Measurements from ENCODE around the gene MPPED1. TPM values are rescaled to one million over a fixed set of nuclear protein-coding genes. Genes with fewer than 3 reads are reported as not detected.

Gene MPPED1
- total RNA-seq, 2 donors from 2014 or later: 0.11 to 0.59 TPM

DNA sequence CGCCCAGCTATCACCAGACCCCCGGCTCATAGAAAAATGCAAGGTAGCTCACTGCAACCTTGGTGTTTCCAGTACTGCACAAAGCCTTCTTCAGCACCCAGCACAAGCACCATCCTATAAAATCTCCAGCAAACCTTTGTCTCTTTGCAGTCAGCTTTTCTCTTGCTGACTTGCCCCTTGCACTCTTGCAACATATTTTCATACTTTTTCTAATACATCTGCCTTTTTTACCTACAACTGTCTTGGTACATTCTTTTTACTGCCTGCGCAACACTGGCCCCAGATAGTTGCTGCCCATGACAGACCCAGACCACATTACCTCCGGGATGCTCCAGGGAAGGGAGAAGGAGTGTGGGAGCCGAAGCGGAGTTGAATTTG is 142.4 kb downstream of the MPPED1 start:
- WGBS, 2 experiments (ENCODE audit: insufficient coverage in 1 of 2, insufficient read length in 1 of 2): 90 to 96% methylated on average over 5 to 6 of the region's 6 CpGs
- Mint-ChIP-seq H3K27ac (no peak overlapping the region), H3K27me3 (ENCODE audit: insufficient read depth) (no peaks in the 10 kb centered on the region), H3K4me3 (no peak overlapping the region), H3K9me3 (peaks cover 14% of the 10 kb centered on the region), H3K4me1 (no peaks in the 10 kb centered on the region), H3K36me3 (ENCODE audit: low read depth) (no peaks in the 10 kb centered on the region)
- DNase-seq: peak; percentile 12
- H3K9me3 ChIP-seq (ENCODE audit: control insufficient read depth, low read length): peaks cover 8% of the 10 kb centered on the region
- TF ChIP-seq, protein P1, sequence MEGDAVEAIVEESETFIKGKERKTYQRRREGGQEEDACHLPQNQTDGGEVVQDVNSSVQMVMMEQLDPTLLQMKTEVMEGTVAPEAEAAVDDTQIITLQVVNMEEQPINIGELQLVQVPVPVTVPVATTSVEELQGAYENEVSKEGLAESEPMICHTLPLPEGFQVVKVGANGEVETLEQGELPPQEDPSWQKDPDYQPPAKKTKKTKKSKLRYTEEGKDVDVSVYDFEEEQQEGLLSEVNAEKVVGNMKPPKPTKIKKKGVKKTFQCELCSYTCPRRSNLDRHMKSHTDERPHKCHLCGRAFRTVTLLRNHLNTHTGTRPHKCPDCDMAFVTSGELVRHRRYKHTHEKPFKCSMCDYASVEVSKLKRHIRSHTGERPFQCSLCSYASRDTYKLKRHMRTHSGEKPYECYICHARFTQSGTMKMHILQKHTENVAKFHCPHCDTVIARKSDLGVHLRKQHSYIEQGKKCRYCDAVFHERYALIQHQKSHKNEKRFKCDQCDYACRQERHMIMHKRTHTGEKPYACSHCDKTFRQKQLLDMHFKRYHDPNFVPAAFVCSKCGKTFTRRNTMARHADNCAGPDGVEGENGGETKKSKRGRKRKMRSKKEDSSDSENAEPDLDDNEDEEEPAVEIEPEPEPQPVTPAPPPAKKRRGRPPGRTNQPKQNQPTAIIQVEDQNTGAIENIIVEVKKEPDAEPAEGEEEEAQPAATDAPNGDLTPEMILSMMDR (conservative IDR thresholded peaks at IDR 0.05): no peak
- no peaks in the 10 kb centered on the region for H3K36me3 ChIP-seq (ENCODE audit: control insufficient read depth, insufficient read depth, low read length)
- no peaks in the 10 kb centered on the region for H3K27me3 ChIP-seq (ENCODE audit: control insufficient read depth, insufficient read depth, low read length, poor library complexity, severe bottlenecking)
- no peak overlapping the region for H3K27ac ChIP-seq (ENCODE audit: low read depth, low read length)
- no peak overlapping the region for H3K9ac ChIP-seq (ENCODE audit: extremely low read depth, low read length, poor library complexity, severe bottlenecking)
- H3K4me1 ChIP-seq (ENCODE audit: control insufficient read depth, insufficient read depth, low read length): no peaks in the 10 kb centered on the region
- no peak overlapping the region for H3K4me3 ChIP-seq (ENCODE audit: low read length)

DNA sequence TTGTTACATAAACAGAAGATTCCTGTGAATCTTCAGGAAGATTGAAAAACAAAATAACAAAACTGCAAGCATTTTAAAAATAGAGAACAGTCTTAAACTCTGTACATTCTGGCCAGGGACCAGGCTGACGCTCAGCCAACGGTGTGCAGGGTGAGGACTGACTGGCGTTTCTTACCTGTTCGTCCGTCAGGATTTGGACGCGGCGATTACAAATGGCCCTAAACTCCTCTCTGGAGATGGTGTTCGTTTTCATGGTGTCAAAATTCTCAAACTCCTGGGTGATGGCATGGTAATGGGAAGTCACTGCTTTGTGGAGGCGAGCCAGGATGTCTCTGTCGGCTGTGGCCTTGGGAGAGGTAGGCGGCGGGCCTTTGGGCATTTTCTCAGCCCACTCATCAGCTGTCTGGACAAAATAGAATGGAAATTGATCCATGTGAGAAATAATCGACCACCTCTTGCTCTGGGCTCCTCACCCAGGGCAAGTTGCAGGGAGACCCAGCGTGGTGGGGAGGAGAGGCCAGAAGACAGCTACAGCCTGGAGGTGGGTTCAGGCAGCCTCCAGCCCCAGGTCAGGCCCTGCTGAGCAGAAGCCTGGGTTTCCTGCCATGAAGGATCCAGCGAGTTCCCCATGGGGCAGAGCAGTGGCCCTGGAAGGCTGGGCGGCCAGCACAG is 143.0 kb downstream of the MPPED1 start:
- H3K9me3 Mint-ChIP-seq: peaks cover 14% of the 10 kb centered on the region
- H3K36me3 Mint-ChIP-seq (ENCODE audit: low read depth): no peaks in the 10 kb centered on the region
- Histone ChIP-seq H3K4me1 (ENCODE audit: control insufficient read depth, insufficient read depth, low read length) (no peaks in the 10 kb centered on the region), H3K36me3 (ENCODE audit: control insufficient read depth, insufficient read depth, low read length) (no peaks in the 10 kb centered on the region), H3K27ac (ENCODE audit: low read depth, low read length) (no peak overlapping the region), H3K4me3 (ENCODE audit: low read length) (no peak overlapping the region), H3K27me3 (ENCODE audit: control insufficient read depth, insufficient read depth, low read length, poor library complexity, severe bottlenecking) (no peaks in the 10 kb centered on the region), H3K9me3 (ENCODE audit: control insufficient read depth, low read length) (peaks cover 8% of the 10 kb centered on the region), H3K9ac (ENCODE audit: extremely low read depth, low read length, poor library complexity, severe bottlenecking) (no peak overlapping the region)
- no peaks in the 10 kb centered on the region for H3K4me1 Mint-ChIP-seq
- no peak overlapping the region for H3K4me3 Mint-ChIP-seq
- 90 to 92% methylated on average over 15 to 17 of the region's 17 CpGs for WGBS, 2 experiments (ENCODE audit: insufficient coverage in 1 of 2, insufficient read length in 1 of 2)
- TF ChIP-seq, protein P1 (conservative IDR thresholded peaks at IDR 0.05): no peak
- peak; percentile 32 for DNase-seq
- H3K27me3 Mint-ChIP-seq (ENCODE audit: insufficient read depth): no peaks in the 10 kb centered on the region
- H3K27ac Mint-ChIP-seq: no peak overlapping the region

DNA sequence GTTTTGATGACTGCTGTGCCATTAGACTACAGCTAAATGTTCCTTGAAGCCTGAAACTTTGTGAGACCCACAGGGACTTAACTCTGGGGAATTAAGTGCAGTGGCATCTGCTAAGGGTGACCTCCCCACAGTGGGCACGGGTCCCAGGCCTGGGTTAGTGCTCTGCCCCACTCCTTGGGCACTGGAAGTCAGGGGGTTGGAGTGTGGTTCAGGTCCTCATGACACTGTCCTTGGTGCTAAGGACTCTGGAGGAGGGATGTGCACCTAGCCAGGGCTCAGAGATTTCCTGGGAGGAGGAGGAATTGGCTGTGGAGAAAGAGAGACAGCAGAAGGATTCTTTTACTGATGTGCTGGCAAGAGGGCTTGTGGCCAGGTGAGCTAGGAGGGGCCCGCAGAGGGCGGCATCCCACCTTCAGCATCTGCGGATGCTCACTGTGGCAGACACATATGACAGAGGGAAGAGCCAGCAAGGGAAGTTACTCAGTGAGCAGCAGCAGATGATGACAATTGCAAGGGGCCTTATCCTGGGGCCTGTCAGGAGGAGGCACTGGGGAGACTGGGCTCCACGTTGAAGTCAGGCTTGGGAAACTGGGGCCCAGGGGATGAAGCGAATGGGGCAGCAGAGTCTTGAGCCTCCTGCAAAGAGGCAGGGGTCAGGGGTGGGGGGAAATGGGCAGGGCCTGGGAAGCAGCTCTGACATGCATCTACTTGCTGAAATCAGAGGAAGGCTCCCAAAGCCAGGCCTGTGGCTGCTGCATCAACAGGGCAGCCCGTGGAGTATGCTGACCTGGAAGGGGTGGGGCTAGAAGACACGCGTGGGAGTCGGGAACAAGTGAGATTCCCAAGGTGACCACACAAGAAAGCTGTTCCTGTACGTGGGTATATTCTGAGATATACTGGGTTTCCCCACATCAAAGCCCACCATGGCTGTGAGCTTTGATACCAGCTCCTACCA is 144.0 kb downstream of the MPPED1 start:
- no peak overlapping the region for H3K9ac ChIP-seq (ENCODE audit: extremely low read depth, low read length, poor library complexity, severe bottlenecking)
- H3K4me3 Mint-ChIP-seq: no peak overlapping the region
- H3K27ac ChIP-seq (ENCODE audit: low read depth, low read length): no peak overlapping the region
- TF ChIP-seq, protein P1 (conservative IDR thresholded peaks at IDR 0.05): no peak
- no peaks in the 10 kb centered on the region for H3K4me1 ChIP-seq (ENCODE audit: control insufficient read depth, insufficient read depth, low read length)
- no peak overlapping the region for H3K4me3 ChIP-seq (ENCODE audit: low read length)
- H3K9me3 Mint-ChIP-seq: peaks cover 14% of the 10 kb centered on the region
- H3K36me3 ChIP-seq (ENCODE audit: control insufficient read depth, insufficient read depth, low read length): no peaks in the 10 kb centered on the region
- DNase-seq: peak; percentile 37
- H3K4me1 Mint-ChIP-seq: no peaks in the 10 kb centered on the region
- no peaks in the 10 kb centered on the region for H3K36me3 Mint-ChIP-seq (ENCODE audit: low read depth)
- 86 to 88% methylated on average over 7 to 11 of the region's 11 CpGs for WGBS, 2 experiments (ENCODE audit: insufficient coverage in 1 of 2, insufficient read length in 1 of 2)
- H3K27ac Mint-ChIP-seq: no peak overlapping the region
- peaks cover 8% of the 10 kb centered on the region for H3K9me3 ChIP-seq (ENCODE audit: control insufficient read depth, low read length)
- no peaks in the 10 kb centered on the region for H3K27me3 Mint-ChIP-seq (ENCODE audit: insufficient read depth)
- H3K27me3 ChIP-seq (ENCODE audit: control insufficient read depth, insufficient read depth, low read length, poor library complexity, severe bottlenecking): no peaks in the 10 kb centered on the region

Other genes starting within 250 kb of the MPPED1 start
- 10 to 100 TPM; 49.8 to 71.0 TPM for gene TTLL12, start 224.9 kb upstream of the MPPED1 start, total RNA-seq
- gene SCUBE1, start 68.6 kb upstream of the MPPED1 start, total RNA-seq: under 1 TPM; 0.13 to 0.95 TPM